Measurements from ENCODE around the gene FOXP3.
"Not testable (repeated sequence)": the region's sequence is repeated elsewhere in the genome, so short reads cannot be mapped to it uniquely, and the experiment has no call there.

FOXP3 gene, protein sequence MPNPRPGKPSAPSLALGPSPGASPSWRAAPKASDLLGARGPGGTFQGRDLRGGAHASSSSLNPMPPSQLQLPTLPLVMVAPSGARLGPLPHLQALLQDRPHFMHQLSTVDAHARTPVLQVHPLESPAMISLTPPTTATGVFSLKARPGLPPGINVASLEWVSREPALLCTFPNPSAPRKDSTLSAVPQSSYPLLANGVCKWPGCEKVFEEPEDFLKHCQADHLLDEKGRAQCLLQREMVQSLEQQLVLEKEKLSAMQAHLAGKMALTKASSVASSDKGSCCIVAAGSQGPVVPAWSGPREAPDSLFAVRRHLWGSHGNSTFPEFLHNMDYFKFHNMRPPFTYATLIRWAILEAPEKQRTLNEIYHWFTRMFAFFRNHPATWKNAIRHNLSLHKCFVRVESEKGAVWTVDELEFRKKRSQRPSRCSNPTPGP

DNA sequence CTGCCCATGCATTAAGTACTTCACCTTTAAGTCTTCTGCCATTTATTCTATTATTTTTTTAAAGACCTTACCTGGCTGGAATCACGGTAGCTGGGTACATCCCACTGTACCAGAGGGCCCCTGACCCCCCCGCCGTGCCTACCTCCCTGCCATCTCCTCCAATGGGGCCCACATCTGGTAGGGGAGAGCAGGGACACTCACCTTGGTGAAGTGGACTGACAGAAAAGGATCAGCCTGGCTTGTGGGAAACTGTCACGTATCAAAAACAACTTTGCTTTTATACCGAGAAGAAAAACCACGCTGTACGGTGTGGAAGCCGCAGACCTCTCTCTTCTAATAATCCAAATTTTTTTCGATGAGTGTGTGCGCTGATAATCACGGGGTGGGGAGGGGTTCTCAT lies at the start of gene FOXP3:
TSS of gene FOXP3 (minus strand) at position 251 of the 400 bp plus-strand sequence. CDS start 6,205 bp downstream, outside the sequence.
- in situ Hi-C loops (cut with HindIII; ENCODE audit: low pct_ligation_motif_present, low sequenced_read_pairs), result no loop called here
- TF ChIP-seq, protein P1, sequence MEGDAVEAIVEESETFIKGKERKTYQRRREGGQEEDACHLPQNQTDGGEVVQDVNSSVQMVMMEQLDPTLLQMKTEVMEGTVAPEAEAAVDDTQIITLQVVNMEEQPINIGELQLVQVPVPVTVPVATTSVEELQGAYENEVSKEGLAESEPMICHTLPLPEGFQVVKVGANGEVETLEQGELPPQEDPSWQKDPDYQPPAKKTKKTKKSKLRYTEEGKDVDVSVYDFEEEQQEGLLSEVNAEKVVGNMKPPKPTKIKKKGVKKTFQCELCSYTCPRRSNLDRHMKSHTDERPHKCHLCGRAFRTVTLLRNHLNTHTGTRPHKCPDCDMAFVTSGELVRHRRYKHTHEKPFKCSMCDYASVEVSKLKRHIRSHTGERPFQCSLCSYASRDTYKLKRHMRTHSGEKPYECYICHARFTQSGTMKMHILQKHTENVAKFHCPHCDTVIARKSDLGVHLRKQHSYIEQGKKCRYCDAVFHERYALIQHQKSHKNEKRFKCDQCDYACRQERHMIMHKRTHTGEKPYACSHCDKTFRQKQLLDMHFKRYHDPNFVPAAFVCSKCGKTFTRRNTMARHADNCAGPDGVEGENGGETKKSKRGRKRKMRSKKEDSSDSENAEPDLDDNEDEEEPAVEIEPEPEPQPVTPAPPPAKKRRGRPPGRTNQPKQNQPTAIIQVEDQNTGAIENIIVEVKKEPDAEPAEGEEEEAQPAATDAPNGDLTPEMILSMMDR (IDR thresholded peaks at IDR 0.05; ENCODE audit: low read depth, low read length, missing control alignments), result no peak
- Histone ChIP-seq H3K36me3 (replicated peaks) (no peaks in the 10 kb centered on the region), H3K4me3 (ENCODE audit: low read depth, low read length) (no peak within 1 kb of the TSS), H3K27me3 (replicated peaks) (no peaks in the 10 kb centered on the region), H3K27ac (no peak within 1 kb of the TSS)
- DNase-seq, result no peak

DNA sequence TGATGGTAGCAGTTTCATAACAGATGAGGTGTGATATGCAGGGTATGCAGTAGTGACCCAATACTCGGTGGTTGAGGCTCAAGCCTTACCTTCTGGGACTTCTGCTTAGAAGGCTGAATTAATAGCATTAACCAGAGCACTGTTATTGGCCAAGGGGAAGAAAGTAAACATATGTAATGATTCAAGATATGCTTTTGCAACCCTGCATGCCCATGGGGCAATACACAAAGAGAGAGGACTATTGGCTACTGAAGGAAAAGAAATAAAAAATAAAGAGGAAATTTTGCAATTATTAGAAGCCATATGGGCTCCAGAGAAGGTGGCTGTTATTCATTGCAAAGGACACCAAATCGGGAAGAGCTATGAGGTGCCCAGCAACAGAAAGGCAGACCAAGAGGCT lies 47.7 kb upstream of the FOXP3 start:
- Histone ChIP-seq H3K27me3 (replicated peaks) (no peaks in the 10 kb centered on the region), H3K36me3 (replicated peaks) (no peaks in the 10 kb centered on the region), H3K27ac (no peak overlapping the region), H3K4me3 (ENCODE audit: low read depth, low read length) (no peak overlapping the region)
- TF ChIP-seq, protein P1 (IDR thresholded peaks at IDR 0.05; ENCODE audit: low read depth, low read length, missing control alignments), result no peak
- in situ Hi-C loops (cut with HindIII; ENCODE audit: low pct_ligation_motif_present, low sequenced_read_pairs), result no loop called here
- DNase-seq, result no peak

DNA sequence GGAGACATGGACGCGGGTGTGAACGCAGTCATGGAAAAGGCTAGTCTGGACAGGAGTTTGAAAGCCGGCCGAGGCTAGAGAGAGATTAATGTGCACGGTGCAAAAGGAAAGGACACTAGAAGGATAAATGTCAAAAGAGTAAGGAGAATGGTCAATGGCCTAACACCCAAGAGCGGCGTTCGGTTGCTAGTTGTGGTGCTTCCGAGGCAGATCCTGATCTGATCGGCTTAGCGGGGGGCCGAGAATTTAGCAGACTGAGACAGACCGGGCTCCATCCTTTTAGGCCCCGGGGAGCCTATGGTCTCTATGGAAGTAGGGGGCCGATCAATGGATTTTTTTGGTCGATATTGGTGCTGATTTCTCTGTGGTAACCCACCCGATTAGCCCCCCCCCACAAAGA lies 45.9 kb upstream of the FOXP3 start:
- in situ Hi-C loops (cut with HindIII; ENCODE audit: low pct_ligation_motif_present, low sequenced_read_pairs), result no loop called here

DNA sequence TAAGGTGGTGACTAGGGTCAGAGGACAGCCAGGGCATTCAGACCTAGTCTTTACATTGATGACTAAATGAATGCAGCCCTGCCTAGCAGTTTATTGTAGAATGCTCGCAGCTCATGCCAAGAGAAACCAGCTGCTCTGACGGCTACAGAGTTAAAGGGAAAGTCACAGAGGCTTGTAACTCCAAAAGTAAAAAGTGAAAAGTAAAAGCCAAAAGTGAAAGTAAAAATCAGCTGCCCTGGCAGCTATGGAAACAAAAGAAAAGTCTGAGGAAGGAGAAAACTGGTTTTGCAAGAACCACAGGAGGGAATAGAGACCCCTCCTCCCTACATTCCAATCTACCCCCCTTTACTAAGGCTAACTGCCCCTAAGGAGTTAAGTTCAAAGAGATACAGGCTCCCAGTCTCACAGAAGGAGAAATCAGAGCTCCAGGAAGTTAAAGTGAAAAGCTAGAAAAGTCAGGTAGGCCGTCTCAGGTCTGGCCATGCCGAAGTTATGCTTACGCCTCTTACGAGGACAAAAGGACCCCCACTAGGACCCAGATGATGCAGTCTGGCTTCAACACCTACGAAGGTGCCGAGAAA lies 45.0 kb upstream of the FOXP3 start:
- Histone ChIP-seq H3K27ac (no peak overlapping the region), H3K36me3 (replicated peaks) (no peaks in the 10 kb centered on the region), H3K27me3 (replicated peaks) (no peaks in the 10 kb centered on the region), H3K4me3 (ENCODE audit: low read depth, low read length) (peak overlapping the region; percentile 29)
- TF ChIP-seq, protein P1 (IDR thresholded peaks at IDR 0.05; ENCODE audit: low read depth, low read length, missing control alignments), result no peak
- in situ Hi-C loops (cut with HindIII; ENCODE audit: low pct_ligation_motif_present, low sequenced_read_pairs), result no loop called here
- DNase-seq, result peak; percentile 6

More for the DNA sequence above, 45.9 kb upstream of the FOXP3 start:
- Histone ChIP-seq H3K27ac (no peak overlapping the region), H3K27me3 (replicated peaks) (no peaks in the 10 kb centered on the region), H3K4me3 (ENCODE audit: low read depth, low read length) (no peak overlapping the region), H3K36me3 (replicated peaks) (no peaks in the 10 kb centered on the region)
- no peak for DNase-seq
- TF ChIP-seq, protein P1 (IDR thresholded peaks at IDR 0.05; ENCODE audit: low read depth, low read length, missing control alignments), result no peak

DNA sequence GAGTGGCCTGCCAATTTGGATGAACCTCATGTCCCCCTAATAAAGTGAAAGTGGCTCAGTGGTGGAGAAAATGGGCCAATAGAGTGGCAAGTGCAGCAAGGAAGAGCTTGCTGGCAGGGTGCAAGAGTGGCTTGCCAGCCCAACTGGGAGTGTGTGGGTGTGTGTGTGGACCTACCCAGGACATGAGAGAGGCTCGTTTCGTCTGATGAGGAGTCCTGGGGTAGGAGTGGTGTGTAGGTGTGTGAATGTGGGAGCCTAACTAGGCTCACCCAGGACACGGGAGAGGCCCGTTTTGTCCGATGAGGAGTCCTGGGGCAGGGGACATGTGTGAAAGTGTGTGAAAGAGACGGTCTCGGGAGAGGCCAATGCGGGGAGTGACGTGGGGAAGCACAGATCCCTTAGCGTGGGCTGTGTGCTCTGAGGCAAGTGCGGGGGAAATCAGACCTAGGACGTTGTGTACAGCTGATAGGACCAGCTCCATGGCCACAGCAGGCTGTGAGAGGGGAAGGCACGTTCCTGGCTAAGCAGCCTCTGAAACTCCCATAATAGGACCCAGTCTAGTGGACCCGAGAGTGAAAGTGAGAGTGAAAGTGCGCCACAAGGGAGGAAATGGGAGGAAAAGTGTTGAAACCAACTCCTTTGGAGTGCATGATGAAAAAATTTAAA lies 44.2 kb upstream of the FOXP3 start:
- TF ChIP-seq, protein P1 (IDR thresholded peaks at IDR 0.05; ENCODE audit: low read depth, low read length, missing control alignments), result no peak
- no peak for DNase-seq
- H3K27me3 ChIP-seq (replicated peaks), result no peaks in the 10 kb centered on the region
- no peaks in the 10 kb centered on the region for H3K36me3 ChIP-seq (replicated peaks)
- no peak overlapping the region for H3K4me3 ChIP-seq (ENCODE audit: low read depth, low read length)
- in situ Hi-C loops (cut with HindIII; ENCODE audit: low pct_ligation_motif_present, low sequenced_read_pairs), result no loop called here
- H3K27ac ChIP-seq, result no peak overlapping the region

DNA sequence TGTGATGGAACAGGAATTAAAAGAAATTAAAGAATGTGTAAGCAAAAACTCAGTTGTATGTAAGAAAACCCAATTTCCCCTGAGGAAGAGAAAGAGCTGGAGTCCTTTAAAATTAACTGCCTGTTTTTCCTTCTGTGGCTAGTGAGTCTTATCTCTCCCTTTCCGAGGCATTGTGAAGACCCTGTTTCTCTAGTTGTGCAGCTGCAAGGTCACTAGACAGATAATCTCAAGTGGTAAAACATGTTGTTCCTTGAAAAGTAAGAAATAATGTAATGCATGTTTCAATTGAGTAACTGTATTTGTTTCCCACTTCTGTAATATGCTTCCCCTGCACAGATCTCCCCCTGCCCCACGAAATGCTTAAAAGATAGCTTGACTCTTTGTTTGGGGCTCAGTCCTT lies 43.3 kb upstream of the FOXP3 start:
- DNase-seq; in situ Hi-C loops (cut with HindIII; ENCODE audit: low pct_ligation_motif_present, low sequenced_read_pairs); H3K27ac ChIP-seq; H3K36me3 ChIP-seq (replicated peaks); H3K27me3 ChIP-seq (replicated peaks); H3K4me3 ChIP-seq (ENCODE audit: low read depth, low read length): not testable (repeated sequence)
